Panc1 (cell line): ENCODE measurements around the gene MYOG.

Experiments
- TF ChIP-seq, protein P1 (sequence below): fragments of 450-650 bp; IDR thresholded peaks from 2 replicates; pipeline ENCODE4 v1.5.1; 2017; ENCODE audit warnings: mild to moderate bottlenecking
- TF ChIP-seq, protein P2 (sequence below), 2 experiments: IDR thresholded peaks; 2 replicates each; pipeline ENCODE4 v1.6.1; 2011 to 2012; ENCODE audit warnings: low read depth in 2 of 2, control low read depth in 1 of 2, low read length in 1 of 2, mild to moderate bottlenecking in 1 of 2, moderate library complexity in 1 of 2; ENCODE audit not compliant: insufficient read depth in 1 of 2

DNA sequence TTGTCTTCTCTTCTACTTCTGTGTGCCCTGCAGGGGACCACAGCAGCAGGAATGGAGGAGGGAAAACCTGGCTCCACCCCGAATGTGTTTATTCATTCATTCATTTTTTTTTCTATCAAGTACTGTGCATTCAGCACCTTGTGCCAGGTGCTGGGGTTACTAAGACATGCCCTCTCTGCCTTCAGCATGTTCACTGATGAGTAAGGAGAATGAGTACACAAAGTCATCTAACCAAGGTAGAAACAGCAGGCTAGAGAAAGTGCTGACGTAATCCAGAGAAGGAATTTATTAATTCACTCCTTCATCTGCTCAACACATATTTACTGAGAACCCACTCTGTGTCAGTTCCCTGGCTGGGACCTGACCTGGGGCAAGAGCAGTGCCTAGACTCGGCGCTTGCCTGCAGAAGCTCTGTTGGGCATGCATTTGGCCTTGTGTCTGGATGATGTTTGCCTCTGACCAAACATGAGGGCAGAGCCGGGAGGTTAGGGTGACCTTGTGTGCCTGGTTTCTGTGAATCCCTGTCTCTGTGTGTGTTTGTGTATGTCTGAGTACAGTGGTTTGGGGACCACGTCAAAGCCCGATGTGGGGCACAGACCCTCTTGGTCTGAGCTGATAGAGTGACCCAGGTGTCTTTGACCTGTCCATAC lies 3.3 kb upstream of the MYOG start:
- TF ChIP-seq, protein P1, sequence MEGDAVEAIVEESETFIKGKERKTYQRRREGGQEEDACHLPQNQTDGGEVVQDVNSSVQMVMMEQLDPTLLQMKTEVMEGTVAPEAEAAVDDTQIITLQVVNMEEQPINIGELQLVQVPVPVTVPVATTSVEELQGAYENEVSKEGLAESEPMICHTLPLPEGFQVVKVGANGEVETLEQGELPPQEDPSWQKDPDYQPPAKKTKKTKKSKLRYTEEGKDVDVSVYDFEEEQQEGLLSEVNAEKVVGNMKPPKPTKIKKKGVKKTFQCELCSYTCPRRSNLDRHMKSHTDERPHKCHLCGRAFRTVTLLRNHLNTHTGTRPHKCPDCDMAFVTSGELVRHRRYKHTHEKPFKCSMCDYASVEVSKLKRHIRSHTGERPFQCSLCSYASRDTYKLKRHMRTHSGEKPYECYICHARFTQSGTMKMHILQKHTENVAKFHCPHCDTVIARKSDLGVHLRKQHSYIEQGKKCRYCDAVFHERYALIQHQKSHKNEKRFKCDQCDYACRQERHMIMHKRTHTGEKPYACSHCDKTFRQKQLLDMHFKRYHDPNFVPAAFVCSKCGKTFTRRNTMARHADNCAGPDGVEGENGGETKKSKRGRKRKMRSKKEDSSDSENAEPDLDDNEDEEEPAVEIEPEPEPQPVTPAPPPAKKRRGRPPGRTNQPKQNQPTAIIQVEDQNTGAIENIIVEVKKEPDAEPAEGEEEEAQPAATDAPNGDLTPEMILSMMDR = no peak
- TF ChIP-seq, protein P2, sequence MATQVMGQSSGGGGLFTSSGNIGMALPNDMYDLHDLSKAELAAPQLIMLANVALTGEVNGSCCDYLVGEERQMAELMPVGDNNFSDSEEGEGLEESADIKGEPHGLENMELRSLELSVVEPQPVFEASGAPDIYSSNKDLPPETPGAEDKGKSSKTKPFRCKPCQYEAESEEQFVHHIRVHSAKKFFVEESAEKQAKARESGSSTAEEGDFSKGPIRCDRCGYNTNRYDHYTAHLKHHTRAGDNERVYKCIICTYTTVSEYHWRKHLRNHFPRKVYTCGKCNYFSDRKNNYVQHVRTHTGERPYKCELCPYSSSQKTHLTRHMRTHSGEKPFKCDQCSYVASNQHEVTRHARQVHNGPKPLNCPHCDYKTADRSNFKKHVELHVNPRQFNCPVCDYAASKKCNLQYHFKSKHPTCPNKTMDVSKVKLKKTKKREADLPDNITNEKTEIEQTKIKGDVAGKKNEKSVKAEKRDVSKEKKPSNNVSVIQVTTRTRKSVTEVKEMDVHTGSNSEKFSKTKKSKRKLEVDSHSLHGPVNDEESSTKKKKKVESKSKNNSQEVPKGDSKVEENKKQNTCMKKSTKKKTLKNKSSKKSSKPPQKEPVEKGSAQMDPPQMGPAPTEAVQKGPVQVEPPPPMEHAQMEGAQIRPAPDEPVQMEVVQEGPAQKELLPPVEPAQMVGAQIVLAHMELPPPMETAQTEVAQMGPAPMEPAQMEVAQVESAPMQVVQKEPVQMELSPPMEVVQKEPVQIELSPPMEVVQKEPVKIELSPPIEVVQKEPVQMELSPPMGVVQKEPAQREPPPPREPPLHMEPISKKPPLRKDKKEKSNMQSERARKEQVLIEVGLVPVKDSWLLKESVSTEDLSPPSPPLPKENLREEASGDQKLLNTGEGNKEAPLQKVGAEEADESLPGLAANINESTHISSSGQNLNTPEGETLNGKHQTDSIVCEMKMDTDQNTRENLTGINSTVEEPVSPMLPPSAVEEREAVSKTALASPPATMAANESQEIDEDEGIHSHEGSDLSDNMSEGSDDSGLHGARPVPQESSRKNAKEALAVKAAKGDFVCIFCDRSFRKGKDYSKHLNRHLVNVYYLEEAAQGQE (IDR thresholded peaks at IDR 0.05; ENCODE audit: insufficient read depth in 1 of 2, low read depth in 2 of 2, low read length in 1 of 2) = no peak
